B cell (primary cell): Measurements from ENCODE around the gene ZFR2. TPM values are rescaled to one million over a fixed set of nuclear protein-coding genes. Genes with fewer than 3 reads are reported as not detected.
A peak's percentile ranks its signal among the peaks of the same experiment; 100 is the strongest.

ENCODE experiments used
- ATAC-seq: fragments of 200-7000 bp; cut with Tn5 transposase; one replicate; pipeline ENCODE4 v1.10.0; 2021; ENCODE audit warnings: low read depth, mild to moderate bottlenecking, moderate number of reproducible peaks, moderate library complexity
- CTCF ChIA-PET: fragments of 350-600 bp; sonication (Branson Sonifier 250); formaldehyde crosslinking; loops from one replicate; lab custom pipeline; 2021; ENCODE audit warnings: antibody characterized with exemption, inconsistent platforms; lab: Charles Lee
- POLR2A ChIA-PET: fragments of 350-600 bp; sonication (Branson Sonifier 250); formaldehyde crosslinking; loops from one replicate; lab custom pipeline; 2021; ENCODE audit warnings: antibody characterized with exemption; lab: Charles Lee
- DNase-seq: peaks from one replicate; pipeline ENCODE4 v3.0.0; 2013
- H2AFZ ChIP-seq: 2 replicates; pipeline ENCODE4 v1.6.1; 2012; ENCODE audit warnings: mild to moderate bottlenecking, low read depth, low read length; ENCODE audit not compliant: insufficient read depth, poor library complexity, severe bottlenecking
- H3K27ac ChIP-seq, 2 donors: 1 replicate in 1 of 2; 2 replicates in 1 of 2; pipeline ENCODE4 v1.5.1; 2012 to 2013; ENCODE audit warnings: low read length in 2 of 2, mild to moderate bottlenecking in 2 of 2, moderate library complexity in 1 of 2
- H3K27me3 ChIP-seq, 4 experiments: fragments of 200-600 bp in 1 of 4; sonication (generic) in 1 of 4; replicated peaks in 1 of 4; 1 replicate in 2 of 4; 2 replicates in 2 of 4; pipeline versions ENCODE4 v1.6.1 to v1.7.0; 2013 to 2016; ENCODE audit warnings: low read length in 3 of 4, mild to moderate bottlenecking in 2 of 4, mixed read lengths in 1 of 4, moderate library complexity in 1 of 4; ENCODE audit not compliant: insufficient read depth in 4 of 4, control insufficient read depth in 3 of 4; ENCODE audit errors: control extremely low read depth in 1 of 4
- H3K36me3 ChIP-seq, 2 experiments: replicated peaks in 1 of 2; 1 replicate in 1 of 2; 2 replicates in 1 of 2; pipeline versions ENCODE4 v1.6.1 to v1.7.1; 2013; ENCODE audit warnings: low read length in 1 of 2; ENCODE audit not compliant: insufficient read depth in 2 of 2, control insufficient read depth in 1 of 2; ENCODE audit errors: control extremely low read depth in 1 of 2, extremely low read depth in 1 of 2
- H3K4me1 ChIP-seq, 2 donors: fragments of 200-600 bp in 1 of 2; sonication (generic) in 1 of 2; 1 replicate in 1 of 2; 2 replicates in 1 of 2; pipeline versions ENCODE4 v1.5.1 to v1.6.1; 2013 to 2017; ENCODE audit warnings: low read length in 2 of 2; ENCODE audit not compliant: control insufficient read depth in 2 of 2, insufficient read depth in 2 of 2
- H3K4me2 ChIP-seq: replicated peaks from 2 replicates; pipeline ENCODE3; 2012; ENCODE audit warnings: mild to moderate bottlenecking, low read depth, low read length; ENCODE audit not compliant: poor library complexity, severe bottlenecking
- H3K4me3 ChIP-seq, 5 experiments: fragments of 200-600 bp in 1 of 5; sonication (generic) in 1 of 5; 1 replicate in 3 of 5; 2 replicates in 2 of 5; pipeline versions ENCODE4 v1.5.1 to v1.7.0; 2011 to 2016; ENCODE audit warnings: low read length in 4 of 5, mild to moderate bottlenecking in 4 of 5, low read depth in 2 of 5, control low read depth in 1 of 5, moderate library complexity in 1 of 5; ENCODE audit not compliant: insufficient read depth in 1 of 5; ENCODE audit errors: control extremely low read depth in 1 of 5, extremely low read depth in 1 of 5
- H3K79me2 ChIP-seq: fragments of 200-600 bp; sonication (generic); one replicate; pipeline ENCODE4 v1.6.0; 2016; ENCODE audit warnings: low read length; ENCODE audit not compliant: control insufficient read depth, insufficient read depth
- H3K9ac ChIP-seq: fragments of 200-600 bp; sonication (generic); 2 replicates; pipeline ENCODE4 v1.6.1; 2017; ENCODE audit warnings: mild to moderate bottlenecking, low read length, moderate library complexity
- H3K9me3 ChIP-seq, 3 donors: one replicate each; pipeline versions ENCODE4 v1.6.1 to v1.7.1; 2013; ENCODE audit warnings: low read length in 2 of 3; ENCODE audit not compliant: control insufficient read depth in 2 of 3, insufficient read depth in 1 of 3; ENCODE audit errors: control extremely low read depth in 1 of 3
- H4K20me1 ChIP-seq: 2 replicates; pipeline ENCODE4 v1.6.0; 2012; ENCODE audit warnings: mild to moderate bottlenecking, low read length; ENCODE audit not compliant: insufficient read depth, control insufficient read depth, poor library complexity, severe bottlenecking
- H3K27ac Mint-ChIP-seq: one replicate; pipeline ENCODE4 v1.8.0; 2021; ENCODE audit warnings: mixed read lengths
- H3K27me3 Mint-ChIP-seq: one replicate; pipeline ENCODE4 v1.8.0; 2021; ENCODE audit warnings: mixed read lengths
- H3K4me1 Mint-ChIP-seq: one replicate; pipeline ENCODE4 v1.8.0; 2021; ENCODE audit warnings: mixed read lengths
- H3K4me3 Mint-ChIP-seq: one replicate; pipeline ENCODE4 v1.8.0; 2021; ENCODE audit warnings: mixed read lengths
- H3K9me3 Mint-ChIP-seq: one replicate; pipeline ENCODE4 v1.8.0; 2022; ENCODE audit warnings: mixed read lengths; ENCODE audit not compliant: insufficient read depth
- CTCF ChIP-seq: fragments of 200-600 bp; IDR thresholded peaks from one replicate; pipeline ENCODE4 v1.8.0; 2022; ENCODE audit warnings: antibody characterized with exemption, mild to moderate bottlenecking
- EZH2 ChIP-seq: IDR thresholded peaks from 2 replicates; pipeline ENCODE4 v1.6.1; 2012; ENCODE audit warnings: borderline replicate concordance, low read depth, mild to moderate bottlenecking, moderate library complexity, low read length; ENCODE audit not compliant: insufficient read depth, poor library complexity, severe bottlenecking
- WGBS: methylation state at CpG from one replicate; pipeline ENCODE4 v1.1.5; 2013; ENCODE audit warnings: missing lambda C conversion rate; ENCODE audit not compliant: insufficient coverage; 5-methylcytosine and 5-hydroxymethylcytosine counted together
- intact Hi-C: fragments of 100-400 bp; cut with micrococcal nuclease; formaldehyde crosslinking; loops from one replicate; pipeline ENCODE4 v1.10.0; 2022
- polyA plus RNA-seq: library from polyadenylated mRNA; depleted of rRNA; stranded (reverse); fragments of >200 nt; gene quantifications from 2 replicates; pipeline ENCODE4 v1.2.3, GENCODE V29; 2012
- total RNA-seq, 2 donors: library from RNA; stranded (reverse); fragments of 120-200 nt in 1 of 2; gene quantifications; 1 replicate in 1 of 2; 2 replicates in 1 of 2; pipeline versions ENCODE4 v1.2.3 to v1.2.4, GENCODE V29; 2013 to 2022

ZFR2 gene
- total and polyA plus RNA-seq, 2 donors (not counting 1 experiment from before 2014, with no cell fraction given) = 0.36 to 0.39 TPM

- Histone ChIP-seq H3K27me3 (peaks cover 0 to 16% (median 7%) of the 10 kb centered on the region in 4 experiments), H3K4me2 (no peak overlapping the region), H3K79me2 (no peaks in the 10 kb centered on the region), H3K36me3 (no peaks in the 10 kb centered on the region), H2AFZ (no peak overlapping the region), H3K27ac (no peak overlapping the region), H3K9ac (no peak overlapping the region), H3K4me3 (no peak overlapping the region), H4K20me1 (no peaks in the 10 kb centered on the region), H3K9me3 (peaks cover 0 to 19% (median 0%) of the 10 kb centered on the region in 3 donors), H3K4me1 (peaks cover 12 to 24% of the 10 kb centered on the region in 2 donors)
- Mint-ChIP-seq H3K27ac (peak overlapping the region; percentile 29), H3K4me1 (peaks cover 29% of the 10 kb centered on the region), H3K9me3 (peaks cover 4% of the 10 kb centered on the region), H3K4me3 (no peak overlapping the region), H3K27me3 (peaks cover 13% of the 10 kb centered on the region)
- POLR2A ChIA-PET = no interaction called here
- WGBS = 94% methylated on average over 14 of the region's 24 CpGs
- no peak for TF ChIP-seq CTCF
- TF ChIP-seq EZH2 = no peak
- no peak for ATAC-seq
- CTCF ChIA-PET = interaction anchor here (1.0 kb wide), 1 partner anchor 23 kb away, joined by 6 read pairs; no protein-coding TSS in a partner anchor
- intact Hi-C loops = no loop called here
- DNase-seq = no peak
These were observed 65.5 kb downstream of the ZFR2 start for GRCh38 chr19:3803114-3803888.
